Stimulated activated CD8-positive, alpha-beta memory T cell treated with anti-CD3 and anti-CD28 coated beads, Interleukin-15, amount 100 ng/mL, for 1 hour (primary cell): ENCODE data around the gene SHC2.
"Not testable (repeated sequence)": the region's sequence is repeated elsewhere in the genome, so short reads cannot be mapped to it uniquely, and the experiment has no call there.

Experiments
- DNase-seq: peaks from one replicate; pipeline ENCODE4 v3.0.0-alpha.2; 2020; ENCODE audit warnings: low read depth

SHC2 gene

DNA sequence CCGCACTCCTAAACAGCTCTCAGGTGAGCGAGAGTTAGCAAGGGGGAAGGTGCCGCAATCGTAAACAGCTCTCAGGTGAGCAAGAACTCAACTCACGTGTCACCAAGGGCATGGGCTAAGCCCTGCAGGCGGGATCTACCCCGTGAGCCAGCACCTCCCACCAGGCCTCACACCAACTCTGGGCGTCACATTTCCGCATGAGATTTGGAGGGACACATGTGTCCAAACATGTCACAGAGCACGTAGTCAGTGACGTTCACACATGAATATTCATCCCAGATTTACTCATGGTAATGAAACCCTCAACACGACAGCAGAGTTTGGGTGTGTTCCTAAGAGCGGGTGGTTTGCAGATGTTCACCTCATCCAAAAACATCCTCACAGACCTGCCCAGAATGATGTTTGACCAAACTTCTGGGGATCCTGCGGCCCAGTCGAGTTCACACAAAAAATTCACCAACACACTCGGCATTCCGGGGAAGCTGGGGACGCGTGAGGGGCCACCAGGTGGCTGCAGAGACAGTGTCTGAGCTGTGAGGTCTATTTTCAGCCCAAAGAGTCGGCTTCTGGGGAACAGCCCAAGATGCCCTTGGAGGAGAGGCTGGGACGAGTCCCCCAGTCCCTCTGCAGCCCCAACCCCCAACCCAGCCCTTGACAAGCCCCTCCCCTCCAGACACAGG lies 71.4 kb downstream of the SHC2 start:
- DNase-seq, result no peak

DNA sequence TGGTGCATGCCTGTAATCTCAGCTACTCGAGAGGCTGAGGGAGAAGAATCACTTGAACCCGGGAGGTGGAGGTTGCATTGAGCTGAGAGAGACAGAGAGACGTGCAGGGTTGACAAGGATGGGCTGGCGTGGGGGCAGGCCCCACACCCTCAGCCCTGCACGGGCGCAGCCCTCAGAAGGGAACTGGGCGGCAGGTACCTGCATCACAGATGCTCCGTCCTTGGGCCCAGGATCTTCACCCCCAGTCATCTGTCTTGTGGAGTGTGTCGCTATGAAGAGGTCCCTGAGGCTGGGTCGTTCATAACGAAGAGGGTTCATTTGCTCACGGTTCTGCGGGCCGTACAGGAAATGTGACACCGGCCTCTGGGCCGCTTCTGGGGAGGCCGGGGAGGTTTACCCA lies 72.1 kb downstream of the SHC2 start:
- DNase-seq, result no peak

DNA sequence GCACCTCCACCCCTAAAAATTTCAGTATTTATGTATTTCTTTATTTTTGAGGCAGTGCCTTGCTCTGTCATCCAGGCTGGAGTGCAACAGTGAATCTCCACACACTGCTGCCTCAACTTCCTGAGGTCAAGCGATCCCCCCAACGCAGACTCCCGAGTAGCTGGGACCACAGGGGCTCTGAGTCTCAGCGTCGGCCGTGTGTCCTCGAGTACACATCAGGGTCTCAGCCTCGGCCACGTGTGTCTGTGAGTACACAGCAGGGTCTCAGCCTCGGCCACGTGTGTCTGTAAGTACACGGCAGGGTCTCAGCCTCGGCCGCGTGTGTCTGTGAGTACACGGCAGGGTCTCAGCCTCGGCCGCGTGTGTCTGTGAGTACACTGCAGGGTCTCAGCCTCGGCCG lies 73.1 kb downstream of the SHC2 start:
- no peak for DNase-seq

DNA sequence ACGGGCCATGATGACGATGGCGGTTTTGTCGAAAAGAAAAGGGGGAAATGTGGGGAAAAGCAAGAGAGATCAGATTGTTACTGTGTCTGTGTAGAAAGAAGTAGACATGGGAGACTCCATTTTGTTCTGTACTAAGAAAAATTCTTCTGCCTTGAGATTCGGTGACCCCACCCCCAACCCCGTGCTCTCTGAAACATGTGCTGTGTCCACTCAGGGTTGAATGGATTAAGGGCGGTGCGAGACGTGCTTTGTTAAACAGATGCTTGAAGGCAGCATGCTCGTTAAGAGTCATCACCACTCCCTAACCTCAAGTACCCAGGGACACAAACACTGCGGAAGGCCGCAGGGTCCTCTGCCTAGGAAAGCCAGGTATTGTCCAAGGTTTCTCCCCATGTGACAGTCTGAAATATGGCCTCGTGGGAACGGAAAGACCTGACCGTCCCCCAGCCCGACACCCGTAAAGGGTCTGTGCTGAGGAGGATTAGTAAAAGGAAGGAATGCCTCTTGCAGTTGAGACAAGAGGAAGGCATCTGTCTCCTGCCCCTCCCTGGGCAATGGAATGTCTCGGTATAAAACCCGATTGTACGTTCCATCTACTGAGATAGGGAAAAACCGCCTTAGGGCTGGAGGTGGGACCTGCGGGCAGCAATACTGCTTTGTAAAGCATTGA lies 74.1 kb downstream of the SHC2 start:
- DNase-seq, result not testable (repeated sequence)

DNA sequence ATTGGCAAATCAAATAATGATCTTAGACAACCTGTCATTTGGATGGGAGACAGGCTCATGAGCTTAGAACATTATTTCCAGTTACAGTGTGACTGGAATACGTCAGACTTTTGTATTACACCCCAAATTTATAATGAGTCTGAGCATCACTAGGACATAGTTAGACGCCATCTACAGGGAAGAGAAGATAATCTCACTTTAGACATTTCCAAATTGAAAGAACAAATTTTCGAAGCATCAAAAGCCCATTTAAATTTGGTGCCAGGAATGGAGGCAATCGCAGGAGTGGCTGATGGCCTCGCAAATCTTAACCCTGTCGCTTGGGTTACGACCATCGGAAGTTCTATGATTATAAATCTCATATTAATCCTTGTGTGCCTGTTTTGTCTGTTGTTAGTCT lies 74.6 kb downstream of the SHC2 start:
- DNase-seq, result not testable (repeated sequence)

DNA sequence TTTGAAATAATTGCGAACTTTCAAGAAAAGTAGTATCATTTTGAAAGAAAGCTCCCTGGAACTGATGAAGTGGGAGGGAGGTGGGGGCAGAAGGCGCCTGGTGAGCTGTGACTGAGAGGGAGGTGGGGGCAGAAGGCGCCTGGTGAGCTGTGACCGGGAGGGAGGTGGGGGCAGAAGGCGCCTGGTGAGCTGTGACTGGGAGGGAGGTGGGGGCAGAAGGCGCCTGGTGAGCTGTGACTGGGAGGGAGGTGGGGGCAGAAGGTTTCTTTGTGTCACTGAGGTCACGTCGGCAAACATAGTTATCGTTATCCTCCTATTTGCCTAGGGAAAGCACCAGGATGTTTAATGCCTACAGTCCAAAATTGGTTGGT lies 76.0 kb downstream of the SHC2 start:
- no peak for DNase-seq

DNA sequence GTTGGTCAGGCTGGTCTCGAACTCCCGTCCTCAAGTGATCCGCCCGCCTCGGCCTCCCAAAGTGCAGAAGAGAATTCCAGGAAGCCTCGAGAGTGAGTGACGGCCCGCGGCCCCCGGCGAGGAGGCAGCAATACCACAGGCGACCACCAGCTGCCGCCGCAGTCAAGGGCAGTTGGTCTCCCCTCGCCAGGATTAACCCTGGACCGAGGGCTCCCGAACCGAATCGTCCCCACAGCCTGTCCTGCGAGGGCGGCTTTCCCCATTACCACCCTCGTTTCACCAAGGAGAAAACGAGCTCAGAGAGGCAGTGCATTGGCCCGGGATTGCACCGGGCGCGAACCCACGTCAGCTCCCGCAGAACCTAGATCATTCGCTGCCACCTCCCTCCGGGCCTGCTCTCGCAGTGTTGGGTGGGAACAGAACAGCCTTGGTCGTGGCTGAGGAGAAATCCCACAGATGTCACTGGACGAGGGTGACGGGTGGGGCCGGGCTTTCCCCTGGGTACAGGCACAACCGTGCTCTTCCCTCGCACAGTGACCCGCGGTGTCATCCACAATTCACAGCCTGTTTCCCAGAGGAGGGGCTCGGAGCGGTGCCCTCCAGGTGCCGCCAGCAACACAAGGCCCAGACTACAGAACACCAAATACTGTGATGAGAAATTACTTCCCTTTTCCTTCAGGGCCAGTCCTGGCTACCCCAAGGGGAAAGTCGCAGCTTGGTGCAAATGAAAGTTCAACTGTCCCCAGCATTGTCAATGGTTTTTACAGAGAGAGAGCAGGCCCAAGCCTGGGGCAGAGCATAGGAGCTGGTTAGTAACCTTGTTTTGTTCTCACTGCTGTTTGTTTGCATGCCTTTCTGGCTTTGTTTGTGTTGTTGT lies 76.7 kb downstream of the SHC2 start:
- no peak for DNase-seq

DNA sequence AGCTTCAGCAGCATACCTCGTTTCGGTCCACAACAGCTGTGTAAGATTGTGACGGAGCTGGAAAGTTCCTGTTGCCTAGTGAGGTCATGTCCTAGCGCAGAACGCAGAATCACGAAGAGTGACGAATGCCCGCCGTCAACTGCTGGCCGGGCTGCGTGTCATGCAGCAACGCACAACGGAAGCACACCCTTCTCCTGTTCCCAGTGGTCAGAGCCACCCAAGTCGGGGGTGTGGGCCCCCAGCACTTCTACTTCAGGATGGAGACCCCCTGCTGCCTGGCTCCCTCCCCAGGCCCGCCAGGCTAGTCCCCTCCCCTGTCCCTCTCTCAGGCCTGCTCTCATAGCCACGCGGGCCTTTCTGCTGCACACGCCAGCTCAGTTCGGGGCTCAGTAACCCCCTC lies 77.8 kb downstream of the SHC2 start:
- DNase-seq, result no peak

DNA sequence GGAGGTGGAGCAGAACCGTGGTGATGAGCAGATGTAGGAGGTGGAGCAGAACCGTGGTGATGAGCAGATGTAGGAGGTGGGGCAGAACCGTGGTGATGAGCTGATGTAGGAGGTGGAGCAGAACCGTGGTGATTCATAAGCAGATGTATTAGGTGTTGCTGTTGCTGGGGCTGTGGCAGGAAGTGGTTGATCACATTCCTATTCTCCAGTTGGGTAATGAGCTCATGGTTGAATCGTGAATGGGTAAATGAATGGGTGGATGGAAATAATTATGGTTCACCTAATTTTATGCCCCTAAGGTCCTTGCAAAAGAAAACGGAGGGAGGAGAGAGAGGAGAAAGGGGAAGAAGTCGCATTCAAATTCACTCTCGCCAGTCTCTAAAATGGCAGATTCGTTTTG lies 78.3 kb downstream of the SHC2 start:
- DNase-seq, result not testable (repeated sequence)

DNA sequence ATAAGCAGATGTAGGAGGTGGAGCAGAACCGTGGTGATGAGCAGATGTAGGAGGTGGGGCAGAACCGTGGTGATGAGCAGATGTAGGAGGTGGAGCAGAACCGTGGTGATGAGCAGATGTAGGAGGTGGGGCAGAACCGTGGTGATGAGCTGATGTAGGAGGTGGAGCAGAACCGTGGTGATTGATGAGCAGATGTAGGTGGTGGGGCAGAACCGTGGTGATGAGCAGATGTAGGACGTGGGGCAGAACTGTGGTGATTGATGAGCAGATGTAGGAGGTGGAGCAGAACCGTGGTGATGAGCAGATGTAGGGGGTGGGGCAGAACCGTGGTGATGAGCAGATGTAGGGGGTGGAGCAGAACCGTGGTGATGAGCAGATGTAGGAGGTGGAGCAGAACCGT lies 78.9 kb downstream of the SHC2 start:
- DNase-seq, result not testable (repeated sequence)

DNA sequence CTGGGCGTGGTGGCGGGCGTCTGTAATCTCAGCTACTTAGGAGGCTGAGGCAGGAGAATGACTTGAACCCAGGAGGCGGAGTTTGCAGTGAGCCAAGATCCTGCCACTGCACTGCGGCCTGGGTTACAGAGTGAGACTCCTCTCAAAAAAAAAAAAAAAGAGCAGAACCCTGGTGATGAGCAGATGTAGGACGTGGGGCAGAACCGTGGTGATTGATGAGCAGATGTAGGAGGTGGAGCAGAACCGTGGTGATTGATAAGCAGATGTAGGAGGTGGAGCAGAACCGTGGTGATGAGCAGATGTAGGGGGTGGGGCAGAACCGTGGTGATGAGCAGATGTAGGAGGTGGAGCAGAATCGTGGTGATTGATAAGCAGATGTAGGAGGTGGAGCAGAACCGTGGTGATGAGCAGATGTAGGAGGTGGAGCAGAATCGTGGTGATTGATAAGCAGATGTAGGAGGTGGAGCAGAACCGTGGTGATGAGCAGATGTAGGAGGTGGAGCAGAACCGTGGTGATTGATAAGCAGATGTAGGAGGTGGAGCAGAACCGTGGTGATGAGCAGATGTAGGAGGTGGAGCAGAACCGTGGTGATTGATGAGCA lies 80.1 kb downstream of the SHC2 start:
- not testable (repeated sequence) for DNase-seq

DNA sequence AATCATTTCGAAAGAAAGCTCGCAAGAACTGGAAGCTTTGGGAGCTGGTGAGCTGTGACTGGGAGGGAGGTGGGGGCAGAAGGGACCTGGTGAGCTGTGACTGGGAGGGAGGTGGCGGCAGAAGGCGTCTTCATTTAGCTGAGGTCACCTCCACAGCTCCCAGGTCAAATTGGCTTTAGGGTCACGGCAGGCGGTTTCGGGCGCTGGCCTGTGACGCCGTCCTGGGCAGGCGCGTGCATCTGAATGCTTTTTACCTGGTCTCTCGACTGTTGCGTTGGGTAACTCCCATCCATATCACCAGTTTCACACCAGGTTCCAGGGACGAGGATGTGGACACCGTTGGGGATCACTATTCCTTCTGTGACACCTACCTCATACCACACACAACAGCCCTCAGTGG lies 81.0 kb downstream of the SHC2 start:
- DNase-seq, result no peak

DNA sequence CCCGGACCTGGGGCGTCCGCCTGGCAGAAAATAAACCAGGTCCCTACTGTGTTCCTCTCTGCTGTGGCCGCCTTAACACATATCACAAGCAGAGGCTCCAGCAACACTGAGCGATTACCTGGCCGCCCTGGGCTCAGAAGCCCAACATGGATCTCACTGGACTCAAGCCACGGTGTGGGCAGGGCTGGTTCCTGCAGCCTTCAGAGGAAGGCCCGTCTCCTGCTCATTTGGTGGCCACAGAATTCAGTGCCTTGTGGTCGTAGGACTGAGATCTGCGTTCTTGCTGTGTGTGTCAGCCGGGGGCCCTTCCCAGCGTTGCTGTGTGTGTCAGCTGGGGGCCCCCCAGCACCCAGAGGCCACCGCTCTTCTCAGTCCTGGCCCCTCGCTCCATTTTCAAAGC lies 82.1 kb downstream of the SHC2 start:
- DNase-seq, result no peak

DNA sequence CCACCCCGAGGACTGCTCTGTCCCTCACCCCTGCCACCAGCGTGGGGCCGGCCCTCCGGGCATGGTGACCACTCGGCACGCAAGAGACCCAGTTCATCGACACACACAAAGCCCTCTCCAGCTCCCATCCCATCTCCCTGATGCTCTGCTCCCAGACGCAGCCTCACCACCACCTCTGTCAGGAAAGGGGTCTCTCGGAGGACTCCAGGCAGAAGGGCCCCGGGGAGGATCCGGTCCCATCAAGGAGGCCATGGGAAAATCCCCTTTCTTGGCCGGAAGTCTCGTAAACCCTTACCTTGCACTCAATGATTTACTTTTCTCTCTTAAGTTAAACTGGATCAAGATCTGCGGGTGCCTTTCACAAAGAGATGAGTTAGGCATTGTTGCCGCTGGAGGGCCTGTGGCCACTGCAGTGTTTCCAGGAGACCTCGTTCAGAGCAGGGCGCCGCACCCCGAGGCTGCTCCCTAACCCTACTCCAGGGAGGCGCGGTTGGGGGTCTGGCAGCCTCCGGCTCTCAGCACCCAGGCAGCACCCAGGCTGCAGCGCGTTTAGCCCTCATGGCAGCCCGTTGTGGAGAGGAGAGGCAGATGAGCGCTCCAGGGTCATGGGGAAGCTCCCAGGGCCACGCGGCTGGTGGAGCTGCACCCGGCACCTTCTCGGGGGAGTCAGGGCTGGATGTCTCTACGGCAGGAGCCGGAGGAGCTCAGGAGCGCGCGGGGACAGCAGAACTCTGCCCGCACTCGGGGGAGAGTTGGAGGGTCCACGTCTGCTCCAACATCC lies 82.8 kb downstream of the SHC2 start:
- no peak for DNase-seq

DNA sequence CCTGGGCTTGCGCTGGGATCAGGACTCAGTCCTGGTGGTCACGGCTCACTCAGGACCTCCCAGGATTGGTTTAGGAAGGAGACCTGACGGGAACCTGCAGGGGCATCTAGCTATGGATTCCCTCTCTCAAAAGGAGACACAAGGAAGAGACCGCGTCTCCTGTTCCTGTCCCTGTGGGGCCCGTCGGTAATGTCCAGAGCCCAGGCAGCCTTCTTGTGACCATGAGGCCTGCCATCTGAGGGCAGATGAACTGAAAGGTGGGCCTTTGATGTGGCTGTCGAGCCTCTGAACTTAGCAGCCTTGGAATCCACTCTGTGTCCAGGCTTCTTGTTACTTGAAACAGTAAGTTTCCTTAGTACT lies 84.7 kb downstream of the SHC2 start:
- DNase-seq, result no peak

DNA sequence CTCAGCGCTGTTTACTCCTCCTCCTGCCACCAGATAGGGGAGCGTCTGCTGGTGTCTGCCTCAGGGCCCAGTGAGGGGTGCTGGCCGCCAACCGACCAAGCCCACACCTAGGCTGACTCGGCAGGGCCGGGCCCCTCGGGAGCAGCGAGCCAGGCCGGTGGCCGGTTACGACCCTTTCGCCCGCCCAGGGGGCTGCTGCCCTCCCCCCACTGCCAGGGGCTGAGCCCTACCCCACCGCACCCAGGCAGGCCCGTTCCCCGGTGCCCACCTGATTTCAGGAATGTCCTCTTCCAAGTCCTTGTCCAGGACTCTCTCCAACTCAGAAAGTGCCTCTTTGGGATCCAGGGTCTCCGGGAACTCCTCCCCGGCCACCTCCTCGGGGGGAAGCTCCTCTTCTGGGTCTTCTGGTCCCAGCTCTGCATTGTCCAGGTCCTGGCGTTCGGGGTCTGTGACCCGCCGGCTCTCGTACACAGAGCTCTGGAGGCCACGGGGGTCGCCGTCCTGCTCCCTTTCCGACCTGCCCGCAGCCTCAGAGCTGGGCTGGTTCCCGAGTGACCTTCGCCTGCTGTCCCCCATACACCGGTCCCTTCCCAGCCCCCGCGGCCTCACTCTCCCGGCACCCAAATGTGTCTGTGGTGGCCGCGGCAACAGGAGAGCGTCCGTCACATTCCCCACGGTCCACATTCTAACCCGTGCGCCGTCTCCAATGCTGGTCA lies 85.3 kb downstream of the SHC2 start:
- no peak for DNase-seq

DNA sequence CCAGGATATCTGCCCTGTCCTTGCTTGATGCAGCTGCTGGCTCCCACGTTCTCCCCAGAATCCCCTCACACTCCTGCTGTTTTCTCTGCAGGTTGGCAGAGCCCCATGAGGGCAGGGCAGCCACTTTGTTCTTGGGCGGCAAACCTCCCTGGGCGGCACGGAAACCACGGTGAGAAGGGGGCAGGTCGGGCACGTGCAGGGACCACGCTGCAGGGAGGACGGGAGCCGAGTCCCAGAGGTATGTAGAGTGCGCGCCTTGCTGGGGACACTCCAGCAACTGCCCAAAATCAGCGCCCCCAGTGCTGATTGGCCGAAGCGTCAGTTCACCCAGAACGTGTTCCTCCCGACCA lies 86.0 kb downstream of the SHC2 start:
- DNase-seq, result no peak

DNA sequence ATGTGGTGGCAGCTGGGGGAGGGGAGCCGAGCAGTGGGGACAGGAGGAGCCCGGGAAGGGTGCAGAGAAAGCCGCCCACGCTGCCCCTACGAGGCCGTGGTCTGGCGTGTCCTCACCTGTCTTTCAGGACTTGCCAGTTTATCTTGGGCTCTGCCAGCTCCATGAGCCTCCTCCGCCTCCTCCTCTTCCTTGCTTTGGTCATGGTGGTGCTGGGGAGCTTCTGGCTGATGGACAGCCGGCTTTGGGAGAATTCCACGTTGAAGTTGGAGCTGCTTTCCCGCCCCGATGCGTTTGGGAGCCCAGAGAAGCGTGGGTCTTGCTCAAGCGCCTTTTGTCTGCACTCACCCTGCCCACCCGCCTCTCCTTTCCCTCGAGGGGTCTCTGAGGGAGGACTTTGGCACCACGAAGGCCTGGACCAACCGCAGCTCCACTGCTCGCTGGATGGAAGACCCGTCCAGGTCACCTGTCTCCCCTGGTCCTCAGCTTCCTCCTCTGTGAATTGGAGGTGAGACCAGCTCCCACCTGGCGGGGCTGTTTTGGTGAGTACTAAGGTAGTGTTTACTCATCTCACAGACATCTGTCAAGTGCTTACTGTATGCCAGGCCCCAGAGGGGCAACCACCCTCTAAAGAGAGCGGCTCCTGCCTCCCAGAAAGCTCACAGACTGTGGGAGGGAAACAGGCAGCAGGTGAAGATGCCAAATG lies 86.5 kb downstream of the SHC2 start:
- DNase-seq, result no peak

DNA sequence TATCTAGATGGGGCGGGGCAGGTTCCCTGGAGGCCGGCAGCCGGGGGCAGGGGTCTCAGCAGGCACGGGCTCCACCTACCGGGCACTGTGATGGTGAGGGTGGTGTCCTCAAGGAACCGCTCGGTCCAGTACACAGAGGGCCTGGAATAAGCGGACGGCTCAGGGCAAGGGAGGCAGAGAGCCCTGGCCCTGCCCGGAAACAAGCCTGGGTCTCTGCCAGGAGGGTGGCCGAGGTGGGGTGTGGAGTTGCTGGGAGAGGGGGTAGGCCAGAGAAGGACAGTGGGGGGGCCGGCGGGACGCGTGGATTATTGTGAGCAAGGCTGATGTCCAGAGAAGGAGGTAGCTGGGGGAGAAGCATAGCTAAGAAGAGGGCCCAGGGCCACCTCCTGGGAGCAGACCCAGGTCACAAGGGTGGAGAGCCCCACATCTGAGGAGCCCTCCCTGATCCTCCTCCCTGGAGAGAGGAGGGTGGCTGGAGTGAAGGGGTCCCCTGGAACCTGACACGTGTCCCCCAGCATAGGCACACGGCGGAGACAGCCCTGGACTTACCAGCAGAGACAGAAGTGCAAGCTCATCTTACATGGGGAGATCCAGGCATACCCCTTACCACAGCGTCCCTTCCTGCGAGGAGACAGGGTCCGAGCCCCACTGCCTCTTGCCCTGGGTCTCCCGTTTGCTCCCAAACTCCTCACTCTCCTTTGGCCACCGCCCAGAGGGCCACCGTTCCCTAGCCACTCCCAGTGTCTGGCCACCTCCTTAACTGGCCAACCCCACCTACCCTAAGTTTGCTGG lies 87.2 kb downstream of the SHC2 start:
- DNase-seq, result no peak

DNA sequence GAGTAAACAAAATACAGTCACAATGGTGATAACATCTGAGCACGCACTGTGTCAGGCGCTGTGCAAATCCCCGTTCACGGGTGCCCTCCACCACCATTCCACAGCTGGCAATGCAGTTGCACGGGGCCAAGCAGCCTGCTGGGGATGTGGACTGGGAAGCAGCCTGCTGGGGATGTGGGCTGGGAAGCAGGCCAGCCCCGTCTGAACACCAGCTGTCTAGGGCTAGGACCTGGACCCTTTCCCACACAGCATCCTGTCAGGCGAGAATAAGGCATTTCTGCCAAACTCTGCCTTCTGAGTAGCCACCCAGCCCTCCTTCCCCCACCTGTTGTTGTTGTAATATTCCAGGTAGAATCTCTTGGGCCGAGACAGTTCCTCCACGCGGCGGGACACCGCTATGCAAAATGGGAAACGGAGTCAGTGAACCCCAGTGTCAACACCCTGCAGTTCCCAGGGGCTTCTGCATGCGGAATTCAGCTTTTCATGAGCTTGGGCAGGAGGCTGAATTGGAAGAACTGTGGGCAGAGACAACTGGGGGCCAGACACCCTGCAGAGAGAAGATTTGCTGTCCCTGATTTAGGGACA lies 88.4 kb downstream of the SHC2 start:
- no peak for DNase-seq
